Upper lobe of right lung (tissue), 1 donor: ENCODE results near the gene TMPRSS9. TPM values are rescaled to one million over a fixed set of nuclear protein-coding genes. Genes with fewer than 3 reads are reported as not detected.

ENCODE experiments used
- ATAC-seq: fragments of 200-7000 bp; cut with Tn5 transposase; one replicate; pipeline ENCODE4 v1.9.1; 2020; ENCODE audit warnings: mild to moderate bottlenecking, moderate library complexity
- DNase-seq: peaks from one replicate; pipeline ENCODE4 v3.0.0-alpha.2; 2020
- H3K27ac ChIP-seq: fragments of 200-600 bp; one replicate; pipeline ENCODE4 v1.8.0; 2022
- H3K27me3 ChIP-seq: fragments of 200-600 bp; one replicate; pipeline ENCODE4 v1.8.0; 2022; ENCODE audit warnings: mild to moderate bottlenecking
- H3K36me3 ChIP-seq: fragments of 200-600 bp; one replicate; pipeline ENCODE4 v1.8.0; 2022
- H3K4me1 ChIP-seq: fragments of 200-600 bp; one replicate; pipeline ENCODE4 v1.8.0; 2022
- H3K4me3 ChIP-seq: fragments of 200-600 bp; one replicate; pipeline ENCODE4 v1.8.0; 2022; ENCODE audit warnings: mild to moderate bottlenecking
- H3K9me3 ChIP-seq: fragments of 200-600 bp; one replicate; pipeline ENCODE4 v1.8.0; 2022
- intact Hi-C: fragments of 100-400 bp; cut with DNase I; formaldehyde crosslinking; loops from one replicate; pipeline ENCODE4 v1.11.0; 2022
- total RNA-seq: library from RNA; stranded (reverse); fragmentation: NEBNext Ultra II Directional; extraction: Animal tissue kit (Norgen Biotek cat#: 25700); gene quantifications from one replicate; pipeline ENCODE4 v1.2.1, GENCODE V29; 2021
- TF ChIP-seq, protein P1 (sequence below): fragments of 200-600 bp; IDR thresholded peaks from one replicate; pipeline ENCODE4 v1.8.0; 2022; ENCODE audit warnings: antibody characterized with exemption
- donor health status: DM: no; HTN: yes; CAD: no; lungs with severe emphysema.

The TMPRSS9 gene
- total RNA-seq, 1 donor from 2014 or later, result not detected

DNA sequence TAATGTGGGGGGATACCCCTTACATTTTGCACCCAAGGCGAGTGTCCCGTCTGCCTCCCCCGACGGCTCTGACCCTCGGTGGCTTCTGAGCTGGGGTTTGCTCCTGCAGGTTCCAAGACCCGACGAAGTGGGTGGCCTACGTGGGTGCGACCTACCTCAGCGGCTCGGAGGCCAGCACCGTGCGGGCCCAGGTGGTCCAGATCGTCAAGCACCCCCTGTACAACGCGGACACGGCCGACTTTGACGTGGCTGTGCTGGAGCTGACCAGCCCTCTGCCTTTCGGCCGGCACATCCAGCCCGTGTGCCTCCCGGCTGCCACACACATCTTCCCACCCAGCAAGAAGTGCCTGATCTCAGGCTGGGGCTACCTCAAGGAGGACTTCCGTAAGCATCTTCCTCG is 48.2 kb downstream of the TMPRSS9 start:
- intact Hi-C loops, result no loop called here
- TF ChIP-seq, protein P1, sequence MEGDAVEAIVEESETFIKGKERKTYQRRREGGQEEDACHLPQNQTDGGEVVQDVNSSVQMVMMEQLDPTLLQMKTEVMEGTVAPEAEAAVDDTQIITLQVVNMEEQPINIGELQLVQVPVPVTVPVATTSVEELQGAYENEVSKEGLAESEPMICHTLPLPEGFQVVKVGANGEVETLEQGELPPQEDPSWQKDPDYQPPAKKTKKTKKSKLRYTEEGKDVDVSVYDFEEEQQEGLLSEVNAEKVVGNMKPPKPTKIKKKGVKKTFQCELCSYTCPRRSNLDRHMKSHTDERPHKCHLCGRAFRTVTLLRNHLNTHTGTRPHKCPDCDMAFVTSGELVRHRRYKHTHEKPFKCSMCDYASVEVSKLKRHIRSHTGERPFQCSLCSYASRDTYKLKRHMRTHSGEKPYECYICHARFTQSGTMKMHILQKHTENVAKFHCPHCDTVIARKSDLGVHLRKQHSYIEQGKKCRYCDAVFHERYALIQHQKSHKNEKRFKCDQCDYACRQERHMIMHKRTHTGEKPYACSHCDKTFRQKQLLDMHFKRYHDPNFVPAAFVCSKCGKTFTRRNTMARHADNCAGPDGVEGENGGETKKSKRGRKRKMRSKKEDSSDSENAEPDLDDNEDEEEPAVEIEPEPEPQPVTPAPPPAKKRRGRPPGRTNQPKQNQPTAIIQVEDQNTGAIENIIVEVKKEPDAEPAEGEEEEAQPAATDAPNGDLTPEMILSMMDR, result no peak
- no peak for ATAC-seq

GRCh38 chr19:2409352-2409912 is 49.4 kb downstream of the TMPRSS9 start:
- Histone ChIP-seq H3K9me3 (no peaks in the 10 kb centered on the region), H3K27me3 (no peaks in the 10 kb centered on the region), H3K4me3 (no peak overlapping the region), H3K4me1 (no peaks in the 10 kb centered on the region), H3K27ac (no peak overlapping the region), H3K36me3 (no peaks in the 10 kb centered on the region)
- no peak for DNase-seq
- ATAC-seq, result no peak
- intact Hi-C loops, result no loop called here
- TF ChIP-seq, protein P1, result no peak

More for the DNA sequence above, 48.2 kb downstream of the TMPRSS9 start:
- no peaks in the 10 kb centered on the region for H3K4me1 ChIP-seq
- H3K27me3 ChIP-seq, result no peaks in the 10 kb centered on the region
- H3K27ac ChIP-seq, result no peak overlapping the region
- no peaks in the 10 kb centered on the region for H3K36me3 ChIP-seq
- DNase-seq, result no peak
- H3K9me3 ChIP-seq, result no peaks in the 10 kb centered on the region
- no peak overlapping the region for H3K4me3 ChIP-seq

GRCh38 chr19:2410023-2410422 is 50.0 kb downstream of the TMPRSS9 start:
- Histone ChIP-seq H3K27me3 (no peaks in the 10 kb centered on the region), H3K36me3 (no peaks in the 10 kb centered on the region), H3K4me3 (no peak overlapping the region), H3K27ac (no peak overlapping the region), H3K4me1 (no peaks in the 10 kb centered on the region), H3K9me3 (no peaks in the 10 kb centered on the region)
- ATAC-seq, result no peak
- TF ChIP-seq, protein P1, result no peak
- intact Hi-C loops, result no loop called here
- no peak for DNase-seq

DNA sequence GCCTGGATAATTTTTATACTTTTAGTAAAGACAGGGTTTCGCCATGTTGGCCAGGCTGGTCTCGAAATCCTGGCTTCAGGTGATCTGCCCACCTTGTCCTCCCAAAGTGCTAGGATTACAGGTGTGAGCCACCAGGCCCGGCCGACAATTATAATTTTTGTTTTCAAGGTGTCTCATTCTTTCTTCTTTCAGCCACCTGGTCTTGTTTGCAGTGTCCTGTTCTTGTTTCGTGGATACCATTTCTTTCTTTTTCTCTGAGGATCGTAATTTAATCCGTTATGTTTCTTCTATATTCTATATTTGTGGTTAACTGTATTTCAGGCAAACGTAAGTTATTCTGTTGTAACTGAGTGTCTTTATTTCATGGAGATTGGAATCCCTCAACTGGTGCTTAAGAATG is 51.6 kb downstream of the TMPRSS9 start:
- intact Hi-C loops, result no loop called here
- H3K27ac ChIP-seq, result no peak overlapping the region
- no peaks in the 10 kb centered on the region for H3K36me3 ChIP-seq
- DNase-seq (no peak), ATAC-seq (no peak)
- no peak overlapping the region for H3K4me3 ChIP-seq
- H3K4me1 ChIP-seq, result no peaks in the 10 kb centered on the region
- H3K9me3 ChIP-seq, result no peaks in the 10 kb centered on the region
- no peaks in the 10 kb centered on the region for H3K27me3 ChIP-seq
- TF ChIP-seq, protein P1, result no peak

DNA sequence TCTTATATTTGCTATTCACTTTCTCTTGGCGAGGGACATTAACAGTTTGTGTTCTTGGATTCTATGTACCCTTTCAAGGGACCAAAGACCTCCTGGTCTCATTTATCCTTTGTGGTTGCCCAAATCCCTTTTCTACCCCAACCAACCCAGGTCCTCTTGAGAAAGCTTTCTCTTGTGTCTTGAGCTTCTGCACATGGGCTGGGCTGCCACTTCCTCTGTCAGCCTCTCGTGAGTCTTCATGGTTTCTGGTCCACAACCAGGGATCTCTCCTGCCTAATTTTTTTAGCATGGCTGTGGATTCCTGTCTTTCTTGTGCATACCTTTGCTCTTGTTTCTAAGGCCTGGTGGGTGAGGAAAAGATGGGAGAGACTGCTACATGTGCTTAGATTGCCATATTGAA is 52.4 kb downstream of the TMPRSS9 start:
- intact Hi-C loops, result no loop called here
- no peaks in the 10 kb centered on the region for H3K9me3 ChIP-seq
- no peak for ATAC-seq
- H3K27me3 ChIP-seq, result no peaks in the 10 kb centered on the region
- TF ChIP-seq, protein P1, result no peak
- no peak for DNase-seq
- no peaks in the 10 kb centered on the region for H3K36me3 ChIP-seq
- H3K4me3 ChIP-seq, result no peak overlapping the region
- no peaks in the 10 kb centered on the region for H3K4me1 ChIP-seq
- no peak overlapping the region for H3K27ac ChIP-seq

DNA sequence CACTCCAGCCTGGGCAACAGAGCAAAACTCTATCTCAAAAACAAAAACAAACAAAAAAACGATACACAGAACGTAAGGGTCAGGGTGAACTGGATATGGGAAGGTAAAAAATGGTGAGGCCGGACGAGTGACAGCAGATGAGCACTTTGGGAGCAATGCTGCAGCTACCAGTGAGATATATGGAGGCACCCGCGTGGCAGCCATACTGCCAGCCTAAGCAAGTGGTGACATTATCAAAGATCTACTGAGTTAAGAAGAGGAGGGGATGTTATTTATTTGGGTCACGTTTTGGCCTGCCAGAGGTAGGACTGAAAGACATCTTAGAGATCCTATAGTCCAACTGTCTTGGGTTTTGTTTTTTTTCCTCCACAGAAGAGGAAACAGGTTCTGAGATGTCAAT is 53.1 kb downstream of the TMPRSS9 start:
- H3K27ac ChIP-seq, result no peak overlapping the region
- no peaks in the 10 kb centered on the region for H3K36me3 ChIP-seq
- H3K4me3 ChIP-seq, result no peak overlapping the region
- ATAC-seq, result no peak
- H3K27me3 ChIP-seq, result no peaks in the 10 kb centered on the region
- no peaks in the 10 kb centered on the region for H3K4me1 ChIP-seq
- DNase-seq, result no peak
- TF ChIP-seq, protein P1, result no peak
- intact Hi-C loops, result no loop called here
- H3K9me3 ChIP-seq, result no peaks in the 10 kb centered on the region
